ENCODE data around the gene SLC18B1. TPM values are rescaled to one million over a fixed set of nuclear protein-coding genes. Genes with fewer than 3 reads are reported as not detected.

SLC18B1 gene
- 3.4 and 4.4 TPM in 2 replicates for total RNA-seq

DNA sequence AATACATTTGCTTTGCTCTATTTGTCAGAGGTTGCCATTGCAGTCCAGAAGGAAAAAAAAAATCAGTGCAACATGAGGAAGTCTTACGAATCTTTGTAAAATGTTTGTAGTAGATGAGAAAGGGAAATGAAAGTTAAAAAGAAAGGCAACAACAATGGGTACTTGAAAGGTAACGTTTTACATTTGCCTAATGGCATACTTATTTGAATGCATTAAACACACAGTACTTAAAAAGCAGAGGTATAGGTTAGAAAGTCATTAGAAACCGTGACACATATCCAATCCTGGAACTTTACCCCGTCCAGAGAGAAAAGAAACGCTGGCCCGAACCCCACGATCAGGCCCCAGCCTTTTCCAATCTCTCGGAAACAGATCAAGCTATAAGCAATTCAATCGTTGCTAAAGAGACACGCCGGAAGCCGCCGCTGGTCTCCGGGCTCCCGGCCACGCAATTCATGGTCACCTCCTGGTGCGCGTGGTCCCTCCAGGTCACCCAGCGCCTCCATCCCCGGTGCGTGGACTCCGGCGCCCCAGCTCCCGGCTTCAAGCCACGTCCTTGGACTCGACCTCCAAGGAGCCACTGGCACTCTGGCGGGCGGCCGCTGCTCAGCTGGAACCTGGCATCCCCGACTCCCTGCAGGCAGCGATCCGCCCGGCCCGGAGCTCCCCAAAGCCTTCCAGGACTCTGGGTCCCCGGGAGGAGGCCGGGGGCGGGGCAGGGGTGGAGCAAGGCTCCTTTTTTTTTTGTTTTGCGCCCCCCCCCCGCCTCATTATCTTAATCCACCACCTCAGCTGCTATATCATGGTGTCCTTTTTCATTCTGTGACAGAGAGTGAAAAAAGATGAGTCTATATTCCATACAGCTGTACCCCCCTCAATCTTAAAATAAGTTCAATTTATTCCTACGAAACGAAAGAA, at the start of gene SLC18B1:
TSS of gene SLC18B1 (minus strand) at position 687 of the 918 bp plus-strand sequence. CDS start at position 506, 181 bp downstream.

Other genes with a start within 250 kb of the SLC18B1 start
- gene TAAR8, start 246.0 kb downstream of the SLC18B1 start, total RNA-seq: not detected in 2 replicates
- not detected in 2 replicates for gene TAAR6, start 228.3 kb downstream of the SLC18B1 start, total RNA-seq
- gene TAAR5, start 208.9 kb downstream of the SLC18B1 start, total RNA-seq: not detected in 2 replicates
- not detected in 2 replicates for gene TAAR2, start 174.4 kb downstream of the SLC18B1 start, total RNA-seq
- not detected in 2 replicates for gene TAAR1, start 139.5 kb downstream of the SLC18B1 start, total RNA-seq
- 0.20 TPM in 1 of 2 replicates, not detected in the other for gene VNN1, start 84.6 kb downstream of the SLC18B1 start, total RNA-seq
- gene VNN2, start 40.7 kb downstream of the SLC18B1 start, total RNA-seq: 0.39 TPM in 1 of 2 replicates, not detected in the other
- gene RPS12, start 15.9 kb upstream of the SLC18B1 start, total RNA-seq: 1,051 and 1,184 TPM in 2 replicates